ENCODE data around the gene GASK1B. TPM values are rescaled to one million over a fixed set of nuclear protein-coding genes. Genes with fewer than 3 reads are reported as not detected.

Gene GASK1B
- total RNA-seq (1 to 10 TPM; 1.3 to 1.8 TPM), total RNA-seq (0 to 0.15 reads per million in 2 donors)

- H3K9me3 ChIP-seq (ENCODE audit: control insufficient read depth, low read length, poor library complexity, severe bottlenecking) = no peaks in the 10 kb centered on the region
- ATAC-seq (no peak), DNase-seq (no peak)
- Mint-ChIP-seq H3K4me3 (peak within 1 kb of the TSS; percentile 51), H3K27me3 (peaks cover 45% of the 10 kb centered on the region), H3K36me3 (ENCODE audit: low read depth) (peaks cover 2% of the 10 kb centered on the region), H3K4me1 (peaks cover 12% of the 10 kb centered on the region), H3K27ac (no peak within 1 kb of the TSS)
Measured at GRCh38 chr4:158172261-158173258, at the start of gene GASK1B. Gene GASK1B (minus strand): TSS chr4:158173025. CDS start chr4:158171375, 1,650 bp downstream.

DNA sequence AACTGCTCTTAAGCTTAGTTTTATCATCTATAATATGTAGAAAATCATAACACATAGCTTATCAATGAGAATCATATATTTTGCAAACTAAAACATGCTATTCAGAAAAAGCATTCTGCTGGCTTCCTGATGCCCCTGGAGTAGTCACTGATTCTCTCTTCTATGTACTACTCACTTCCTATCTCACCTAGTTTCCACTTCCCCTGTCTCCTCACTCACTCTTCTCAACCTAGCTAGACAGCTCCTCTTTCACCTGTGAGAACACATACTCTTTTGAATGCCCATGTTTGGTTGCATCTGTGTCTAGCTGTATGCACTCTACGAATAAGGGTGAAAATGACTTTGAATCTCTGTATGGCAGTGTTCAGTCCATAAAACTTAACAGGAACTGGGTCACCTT lies 46.8 kb upstream of the GASK1B start:
- Mint-ChIP-seq H3K4me3 (no peak overlapping the region), H3K27ac (no peak overlapping the region), H3K36me3 (ENCODE audit: low read depth) (no peaks in the 10 kb centered on the region), H3K27me3 (peaks cover under 1% of the 10 kb centered on the region), H3K4me1 (no peaks in the 10 kb centered on the region)
- ATAC-seq = no peak
- no peaks in the 10 kb centered on the region for H3K9me3 ChIP-seq (ENCODE audit: control insufficient read depth, low read length, poor library complexity, severe bottlenecking)
- DNase-seq = no peak

DNA sequence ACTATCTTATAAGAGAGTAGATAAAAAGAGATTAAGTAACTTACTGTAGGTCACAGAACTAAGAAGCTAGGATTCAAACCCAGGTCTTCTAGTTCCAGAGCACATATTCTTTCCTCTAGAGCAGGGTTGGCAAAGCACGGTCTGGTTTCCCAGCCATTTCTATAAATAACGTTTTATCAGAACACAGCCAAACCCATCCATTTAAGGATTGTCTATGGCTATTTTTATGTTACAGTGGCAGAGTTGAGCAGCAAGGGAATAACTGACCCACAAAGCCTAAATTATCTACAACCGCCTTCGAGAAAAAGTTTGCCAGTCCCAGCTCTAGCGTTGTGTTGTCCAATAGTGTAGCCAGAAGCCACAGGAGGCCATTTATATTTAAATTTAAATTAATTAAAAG lies 44.9 kb upstream of the GASK1B start:
- no peaks in the 10 kb centered on the region for H3K9me3 ChIP-seq (ENCODE audit: control insufficient read depth, low read length, poor library complexity, severe bottlenecking)
- Mint-ChIP-seq H3K27ac (no peak overlapping the region), H3K27me3 (peaks cover 16% of the 10 kb centered on the region), H3K4me1 (no peaks in the 10 kb centered on the region), H3K36me3 (ENCODE audit: low read depth) (no peaks in the 10 kb centered on the region), H3K4me3 (no peak overlapping the region)
- ATAC-seq (no peak), DNase-seq (no peak)

DNA sequence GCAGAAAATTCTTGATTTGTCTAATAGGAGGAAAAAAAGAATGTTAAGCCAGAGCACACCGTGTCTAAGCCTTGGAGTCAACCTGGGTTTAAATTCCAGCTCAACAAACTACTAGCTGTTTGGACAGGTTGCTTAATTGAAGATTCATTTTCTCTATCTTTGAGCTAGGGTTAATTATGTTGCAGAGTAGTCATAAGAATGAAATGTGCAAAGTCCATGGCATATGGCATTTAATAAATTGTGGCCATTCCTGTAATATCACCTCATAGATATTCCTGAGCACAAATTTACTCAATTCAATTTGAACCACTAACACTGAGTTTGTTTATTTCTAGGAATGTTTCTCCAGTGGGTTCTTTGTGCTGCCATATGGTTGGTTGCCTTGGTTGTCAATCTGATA lies 42.0 kb upstream of the GASK1B start:
- ATAC-seq = no peak
- peaks cover 27% of the 10 kb centered on the region for H3K27me3 Mint-ChIP-seq

GRCh38 chr4:158213466-158213865 lies 40.6 kb upstream of the GASK1B start:
- Mint-ChIP-seq H3K4me1 (peaks cover 7% of the 10 kb centered on the region), H3K4me3 (no peak overlapping the region), H3K27ac (no peak overlapping the region), H3K27me3 (peaks cover 34% of the 10 kb centered on the region), H3K36me3 (ENCODE audit: low read depth) (peaks cover 3% of the 10 kb centered on the region)
- ATAC-seq (no peak), DNase-seq (no peak)
- H3K9me3 ChIP-seq (ENCODE audit: control insufficient read depth, low read length, poor library complexity, severe bottlenecking) = no peaks in the 10 kb centered on the region

More for the DNA sequence above, 42.0 kb upstream of the GASK1B start:
- Mint-ChIP-seq H3K4me3 (no peak overlapping the region), H3K27ac (no peak overlapping the region), H3K36me3 (ENCODE audit: low read depth) (no peaks in the 10 kb centered on the region), H3K4me1 (peaks cover 4% of the 10 kb centered on the region)
- H3K9me3 ChIP-seq (ENCODE audit: control insufficient read depth, low read length, poor library complexity, severe bottlenecking) = no peaks in the 10 kb centered on the region
- no peak for DNase-seq

- H3K9me3 ChIP-seq (ENCODE audit: control insufficient read depth, low read length, poor library complexity, severe bottlenecking) = no peaks in the 10 kb centered on the region
- Mint-ChIP-seq H3K36me3 (ENCODE audit: low read depth) (peaks cover 3% of the 10 kb centered on the region), H3K27me3 (peaks cover 34% of the 10 kb centered on the region), H3K4me1 (peaks cover 7% of the 10 kb centered on the region), H3K4me3 (no peak overlapping the region), H3K27ac (no peak overlapping the region)
- ATAC-seq (no peak), DNase-seq (no peak)
Measured at GRCh38 chr4:158211222-158211621, 38.4 kb upstream of the GASK1B start.

DNA sequence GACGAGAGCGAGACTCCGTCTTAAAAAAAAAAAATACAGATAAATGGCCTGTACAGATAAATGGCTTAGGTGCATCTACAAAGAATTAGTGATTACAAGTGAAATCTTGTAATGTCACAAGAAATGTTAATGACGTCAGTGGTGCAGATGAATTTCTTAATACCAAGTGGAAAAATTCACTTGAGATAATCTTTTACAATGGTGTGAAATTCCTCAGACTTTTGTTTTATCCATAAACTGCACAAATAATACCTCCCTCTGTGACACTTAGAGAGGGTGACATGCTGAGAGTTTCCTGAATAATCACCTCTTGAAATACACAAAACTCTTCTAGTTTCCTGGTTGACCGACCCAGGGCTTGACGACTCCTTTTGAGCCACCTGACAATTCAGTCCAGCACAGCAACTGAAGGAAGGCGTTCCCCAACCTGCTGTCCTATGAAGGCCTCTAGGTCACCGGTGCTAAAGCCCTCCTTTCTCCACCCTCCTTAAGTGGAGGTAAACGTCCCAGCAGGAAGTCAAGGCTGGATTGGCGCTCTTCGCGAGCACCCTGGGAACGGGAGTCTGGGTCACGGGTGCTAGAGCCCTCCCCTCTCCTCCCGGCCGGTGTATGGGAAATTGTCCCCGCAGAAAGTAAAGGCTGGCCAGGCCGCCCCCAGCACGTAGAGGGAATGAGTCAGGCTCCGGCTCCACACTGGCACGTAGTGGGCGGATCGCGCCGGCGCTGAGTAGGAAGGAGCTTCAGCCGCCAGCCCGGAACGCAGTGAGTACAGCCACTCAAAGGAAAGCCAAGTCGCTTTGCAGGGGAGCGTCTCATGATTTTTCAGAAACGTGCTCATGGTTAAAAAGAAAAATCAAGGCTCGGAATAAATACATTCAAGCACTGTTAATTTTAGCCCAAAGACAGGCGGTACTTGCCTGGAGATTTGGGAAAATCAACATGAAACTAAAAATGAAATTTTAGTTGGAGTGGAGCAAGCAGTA lies 37.3 kb upstream of the GASK1B start, which contains the start of gene TMEM144:
TMEM144 (plus strand) TSS at position 662 of the 983 bp plus-strand sequence. CDS start 2,182 bp downstream, outside the sequence.
- H3K9me3 ChIP-seq (ENCODE audit: control insufficient read depth, low read length, poor library complexity, severe bottlenecking) = no peaks in the 10 kb centered on the region
- peaks cover 34% of the 10 kb centered on the region for H3K27me3 Mint-ChIP-seq
- H3K27ac Mint-ChIP-seq = no peak within 1 kb of the TSS
- DNase-seq (no peak), ATAC-seq (peak; percentile 81)
- H3K4me1 Mint-ChIP-seq = peaks cover 7% of the 10 kb centered on the region
- H3K4me3 Mint-ChIP-seq = peak within 1 kb of the TSS; percentile 75
- H3K36me3 Mint-ChIP-seq (ENCODE audit: low read depth) = peaks cover 3% of the 10 kb centered on the region

DNA sequence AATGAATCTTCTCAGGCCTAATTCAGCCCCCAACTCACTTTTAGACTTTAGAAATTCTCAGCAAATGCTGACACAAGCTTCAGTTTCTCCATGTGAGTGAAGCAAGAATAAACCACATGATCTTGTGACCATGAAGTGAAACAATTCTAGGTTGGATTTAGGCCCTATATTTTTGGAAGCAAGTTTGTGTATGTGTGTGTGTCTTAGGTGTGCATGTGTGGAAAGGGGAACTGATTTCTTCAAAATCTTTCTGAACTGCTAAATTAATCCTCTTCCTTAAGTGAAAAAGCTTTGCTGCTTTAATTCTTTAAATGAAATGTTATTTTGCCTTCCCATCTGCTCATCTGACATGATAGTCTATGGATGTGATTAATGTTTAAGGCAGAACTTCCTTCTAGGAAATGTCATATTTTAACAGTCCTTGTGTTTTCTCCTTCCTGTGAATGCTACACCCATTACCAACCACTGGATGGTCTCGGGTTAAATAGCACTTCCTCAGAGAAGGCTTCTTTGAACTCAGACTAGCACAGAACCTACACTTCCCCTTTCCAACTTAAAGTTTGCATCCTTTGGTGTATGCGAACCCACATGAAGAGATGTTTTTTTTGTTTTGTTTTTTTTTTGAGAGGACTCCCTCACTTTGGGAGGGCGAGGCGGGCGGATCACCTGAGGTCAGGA lies 36.3 kb upstream of the GASK1B start:
- DNase-seq (no peak), ATAC-seq (peak; percentile 30)
- H3K36me3 Mint-ChIP-seq (ENCODE audit: low read depth) = peaks cover 3% of the 10 kb centered on the region
- H3K9me3 ChIP-seq (ENCODE audit: control insufficient read depth, low read length, poor library complexity, severe bottlenecking) = no peaks in the 10 kb centered on the region
- H3K27me3 Mint-ChIP-seq = peaks cover 28% of the 10 kb centered on the region
- H3K4me1 Mint-ChIP-seq = peaks cover 7% of the 10 kb centered on the region
- H3K27ac Mint-ChIP-seq = no peak overlapping the region
- peak overlapping the region; percentile 25 for H3K4me3 Mint-ChIP-seq

DNA sequence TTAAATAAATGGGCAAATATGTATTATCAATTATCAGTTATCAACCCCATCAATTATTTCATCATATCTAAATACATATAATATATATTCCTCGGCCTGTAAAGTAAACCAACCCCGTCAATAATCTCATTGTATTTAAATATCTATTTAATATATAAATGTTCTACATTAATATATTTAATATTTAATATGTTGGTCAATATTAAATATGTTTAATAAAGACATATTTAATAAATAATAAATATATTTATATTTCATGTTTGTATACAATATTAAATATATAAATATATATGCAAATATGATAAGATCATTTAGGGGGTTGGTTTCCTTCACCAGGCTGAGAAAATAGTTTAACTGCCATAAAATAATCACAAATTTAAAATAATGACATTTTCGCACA lies 31.1 kb upstream of the GASK1B start:
- Mint-ChIP-seq H3K4me3 (no peak overlapping the region), H3K27me3 (peaks cover 1% of the 10 kb centered on the region), H3K27ac (no peak overlapping the region), H3K36me3 (ENCODE audit: low read depth) (peaks cover 2% of the 10 kb centered on the region), H3K4me1 (no peaks in the 10 kb centered on the region)
- ATAC-seq = no peak
- no peak for DNase-seq
- H3K9me3 ChIP-seq (ENCODE audit: control insufficient read depth, low read length, poor library complexity, severe bottlenecking) = no peaks in the 10 kb centered on the region

- Mint-ChIP-seq H3K4me1 (no peaks in the 10 kb centered on the region), H3K4me3 (no peak overlapping the region), H3K27ac (no peak overlapping the region), H3K27me3 (no peaks in the 10 kb centered on the region), H3K36me3 (ENCODE audit: low read depth) (peaks cover 2% of the 10 kb centered on the region)
- no peaks in the 10 kb centered on the region for H3K9me3 ChIP-seq (ENCODE audit: control insufficient read depth, low read length, poor library complexity, severe bottlenecking)
- DNase-seq (no peak), ATAC-seq (no peak)
Measured at GRCh38 chr4:158203436-158203835, 30.6 kb upstream of the GASK1B start.

GRCh38 chr4:158202481-158202880 lies 29.7 kb upstream of the GASK1B start:
- ATAC-seq (no peak), DNase-seq (no peak)
- Mint-ChIP-seq H3K36me3 (ENCODE audit: low read depth) (peaks cover 2% of the 10 kb centered on the region), H3K27me3 (no peaks in the 10 kb centered on the region), H3K4me1 (no peaks in the 10 kb centered on the region), H3K4me3 (no peak overlapping the region), H3K27ac (no peak overlapping the region)
- H3K9me3 ChIP-seq (ENCODE audit: control insufficient read depth, low read length, poor library complexity, severe bottlenecking) = no peaks in the 10 kb centered on the region

GRCh38 chr4:158201876-158202275 lies 29.1 kb upstream of the GASK1B start:
- ATAC-seq = no peak
- no peak overlapping the region for H3K4me3 Mint-ChIP-seq

More at GRCh38 chr4:158201876-158202275, 29.1 kb upstream of the GASK1B start:
- peaks cover 2% of the 10 kb centered on the region for H3K36me3 Mint-ChIP-seq (ENCODE audit: low read depth)
- no peaks in the 10 kb centered on the region for H3K4me1 Mint-ChIP-seq
- no peak overlapping the region for H3K27ac Mint-ChIP-seq
- H3K9me3 ChIP-seq (ENCODE audit: control insufficient read depth, low read length, poor library complexity, severe bottlenecking) = no peaks in the 10 kb centered on the region
- no peaks in the 10 kb centered on the region for H3K27me3 Mint-ChIP-seq
- no peak for DNase-seq
